T-helper 1 cell treated with Interleukin-12 subunit alpha and Interleukin-12 subunit beta and Interleukin-4 antibody, amounts not matched to agents 30 μg/mL and 1 μg/mL, for 36 hours (primary cell): ENCODE data around the gene RAI1.

Source experiments
- H3K27ac Mint-ChIP-seq: one replicate; pipeline ENCODE4 v1.8.0; 2021; ENCODE audit warnings: mild to moderate bottlenecking, mixed read lengths
- H3K27me3 Mint-ChIP-seq: one replicate; pipeline ENCODE4 v1.8.0; 2021; ENCODE audit warnings: low read depth, mixed read lengths
- H3K36me3 Mint-ChIP-seq: one replicate; pipeline ENCODE4 v1.8.0; 2021; ENCODE audit warnings: low read depth, mixed read lengths
- H3K4me1 Mint-ChIP-seq: one replicate; pipeline ENCODE4 v1.8.0; 2021; ENCODE audit warnings: low read depth, mixed read lengths
- H3K4me3 Mint-ChIP-seq: one replicate; pipeline ENCODE4 v1.8.0; 2021; ENCODE audit warnings: mild to moderate bottlenecking, moderate library complexity, mixed read lengths
- H3K9me3 Mint-ChIP-seq: one replicate; pipeline ENCODE4 v1.8.0; 2021; ENCODE audit warnings: mixed read lengths

Gene RAI1

DNA sequence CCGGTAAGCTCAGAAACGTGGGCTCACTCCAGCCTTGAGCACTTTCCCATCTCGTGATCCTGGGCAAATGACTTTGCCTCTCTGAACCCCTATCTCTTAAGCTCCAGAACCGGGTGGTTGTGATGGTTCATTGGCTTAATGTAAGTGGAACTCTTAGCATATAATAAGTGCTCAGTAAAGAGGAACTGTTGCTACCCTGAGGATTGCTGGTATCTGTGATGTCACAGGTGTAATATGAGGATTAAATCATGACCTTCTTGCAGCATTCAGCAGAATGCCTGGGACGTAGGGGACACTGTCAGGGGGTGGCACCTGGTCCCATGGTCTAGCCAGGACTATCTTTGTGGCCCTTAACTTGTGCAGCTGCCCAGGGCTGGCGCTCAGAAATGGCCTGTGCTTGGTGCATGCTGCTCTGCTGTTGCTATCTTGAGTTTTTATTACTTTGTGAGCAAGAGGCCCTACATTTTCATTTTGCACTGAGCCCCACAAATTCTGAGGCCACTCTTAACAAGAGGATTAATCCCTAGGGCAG, 86.7 kb downstream of the RAI1 start:
- H3K27me3 Mint-ChIP-seq, result no peaks in the 10 kb centered on the region
- H3K36me3 Mint-ChIP-seq, result peaks cover 2% of the 10 kb centered on the region
- no peaks in the 10 kb centered on the region for H3K9me3 Mint-ChIP-seq
- H3K27ac Mint-ChIP-seq, result no peak overlapping the region
- peaks cover 10% of the 10 kb centered on the region for H3K4me1 Mint-ChIP-seq
- no peak overlapping the region for H3K4me3 Mint-ChIP-seq

GRCh38 chr17:17768424-17769088, 87.3 kb downstream of the RAI1 start:
- Mint-ChIP-seq H3K9me3 (no peaks in the 10 kb centered on the region), H3K4me1 (peaks cover 10% of the 10 kb centered on the region), H3K36me3 (peaks cover 2% of the 10 kb centered on the region), H3K27me3 (no peaks in the 10 kb centered on the region), H3K27ac (no peak overlapping the region), H3K4me3 (no peak overlapping the region)

GRCh38 chr17:17769869-17770631, 88.8 kb downstream of the RAI1 start:
- no peaks in the 10 kb centered on the region for H3K36me3 Mint-ChIP-seq

DNA sequence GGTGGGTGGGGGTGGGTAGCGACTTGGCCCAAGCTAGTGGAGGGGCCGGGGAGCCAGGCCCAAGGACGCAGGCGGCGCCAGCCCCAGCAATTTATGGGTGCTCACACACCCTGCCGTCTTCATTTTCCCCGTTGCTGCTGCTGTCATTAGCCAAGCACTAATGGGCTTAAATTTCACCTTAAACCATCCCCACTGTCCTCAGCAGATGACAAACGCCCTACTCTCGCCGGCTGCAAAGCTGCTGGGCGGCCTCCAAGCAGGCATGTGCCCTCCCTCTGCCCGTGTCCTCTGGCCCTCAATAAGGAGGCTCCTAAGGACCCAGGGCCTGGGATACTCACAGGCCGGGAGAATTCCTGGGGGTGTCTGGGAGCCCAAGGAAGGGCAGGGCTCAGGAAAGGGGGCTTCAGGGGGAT, 89.4 kb downstream of the RAI1 start:
- H3K4me1 Mint-ChIP-seq, result peaks cover 7% of the 10 kb centered on the region

More at GRCh38 chr17:17769869-17770631, 88.8 kb downstream of the RAI1 start:
- Mint-ChIP-seq H3K27ac (no peak overlapping the region), H3K4me1 (peaks cover 7% of the 10 kb centered on the region), H3K4me3 (no peak overlapping the region), H3K27me3 (no peaks in the 10 kb centered on the region), H3K9me3 (no peaks in the 10 kb centered on the region)

DNA sequence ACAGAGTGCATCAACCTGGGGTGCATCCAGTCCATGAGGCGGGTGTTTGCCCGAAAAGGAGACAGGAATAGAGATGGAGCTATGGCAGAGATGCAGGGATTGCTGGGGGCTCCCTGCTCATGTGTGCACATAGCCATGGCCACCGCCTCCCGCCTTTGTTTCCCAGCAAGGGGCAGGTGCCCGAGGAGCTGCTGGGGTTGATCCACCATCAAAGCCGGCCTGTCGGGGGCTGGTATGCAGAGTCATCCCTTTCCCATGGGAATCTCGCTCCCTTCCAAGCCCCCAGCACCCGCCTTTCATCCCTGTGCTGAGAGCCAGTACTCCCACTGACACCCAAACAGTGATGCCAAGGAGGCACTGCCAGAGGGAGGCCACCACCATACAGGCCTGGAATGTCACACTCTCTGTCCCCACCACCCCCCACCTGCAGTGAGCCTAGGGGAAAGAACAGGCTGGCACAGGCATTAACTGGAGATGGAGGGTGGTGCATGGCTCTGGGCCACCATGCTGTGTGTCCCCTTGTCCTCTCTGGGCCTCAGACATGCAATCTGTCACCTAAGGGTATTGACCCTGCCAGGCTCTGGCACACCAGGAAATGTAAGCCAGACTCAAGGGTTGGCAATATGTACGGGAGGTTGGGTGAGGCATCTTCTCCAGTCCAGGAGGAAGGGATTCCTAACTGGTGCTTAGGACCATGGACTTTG, 90.4 kb downstream of the RAI1 start:
- Mint-ChIP-seq H3K4me3 (no peak overlapping the region), H3K36me3 (no peaks in the 10 kb centered on the region), H3K27me3 (no peaks in the 10 kb centered on the region), H3K27ac (no peak overlapping the region), H3K4me1 (peaks cover 5% of the 10 kb centered on the region), H3K9me3 (no peaks in the 10 kb centered on the region)

More for the DNA sequence above, 89.4 kb downstream of the RAI1 start:
- no peak overlapping the region for H3K4me3 Mint-ChIP-seq
- H3K27me3 Mint-ChIP-seq, result no peaks in the 10 kb centered on the region
- no peaks in the 10 kb centered on the region for H3K36me3 Mint-ChIP-seq
- no peak overlapping the region for H3K27ac Mint-ChIP-seq
- no peaks in the 10 kb centered on the region for H3K9me3 Mint-ChIP-seq

DNA sequence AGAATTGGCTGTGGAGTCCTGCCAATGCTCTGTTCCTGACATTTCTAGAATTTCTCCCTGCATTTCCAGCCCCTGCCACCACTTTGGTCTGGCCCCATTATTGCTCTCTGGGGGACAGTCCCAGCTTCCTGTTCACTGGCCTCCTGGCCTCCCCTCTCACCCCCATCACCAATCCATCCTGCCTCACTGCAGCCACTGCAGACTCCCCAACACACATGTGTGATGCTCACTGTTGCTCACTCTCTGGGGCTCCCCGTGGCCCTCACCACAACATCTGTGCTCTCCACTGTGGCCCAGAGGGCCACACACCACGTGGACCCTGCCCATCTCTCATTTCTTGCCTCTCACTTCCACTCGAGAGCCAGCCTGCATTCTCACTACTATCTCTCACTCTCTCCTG, 91.0 kb downstream of the RAI1 start:
- no peak overlapping the region for H3K4me3 Mint-ChIP-seq
- no peaks in the 10 kb centered on the region for H3K27me3 Mint-ChIP-seq
- H3K4me1 Mint-ChIP-seq, result peaks cover 5% of the 10 kb centered on the region
- no peaks in the 10 kb centered on the region for H3K36me3 Mint-ChIP-seq
- H3K9me3 Mint-ChIP-seq, result no peaks in the 10 kb centered on the region
- H3K27ac Mint-ChIP-seq, result no peak overlapping the region

DNA sequence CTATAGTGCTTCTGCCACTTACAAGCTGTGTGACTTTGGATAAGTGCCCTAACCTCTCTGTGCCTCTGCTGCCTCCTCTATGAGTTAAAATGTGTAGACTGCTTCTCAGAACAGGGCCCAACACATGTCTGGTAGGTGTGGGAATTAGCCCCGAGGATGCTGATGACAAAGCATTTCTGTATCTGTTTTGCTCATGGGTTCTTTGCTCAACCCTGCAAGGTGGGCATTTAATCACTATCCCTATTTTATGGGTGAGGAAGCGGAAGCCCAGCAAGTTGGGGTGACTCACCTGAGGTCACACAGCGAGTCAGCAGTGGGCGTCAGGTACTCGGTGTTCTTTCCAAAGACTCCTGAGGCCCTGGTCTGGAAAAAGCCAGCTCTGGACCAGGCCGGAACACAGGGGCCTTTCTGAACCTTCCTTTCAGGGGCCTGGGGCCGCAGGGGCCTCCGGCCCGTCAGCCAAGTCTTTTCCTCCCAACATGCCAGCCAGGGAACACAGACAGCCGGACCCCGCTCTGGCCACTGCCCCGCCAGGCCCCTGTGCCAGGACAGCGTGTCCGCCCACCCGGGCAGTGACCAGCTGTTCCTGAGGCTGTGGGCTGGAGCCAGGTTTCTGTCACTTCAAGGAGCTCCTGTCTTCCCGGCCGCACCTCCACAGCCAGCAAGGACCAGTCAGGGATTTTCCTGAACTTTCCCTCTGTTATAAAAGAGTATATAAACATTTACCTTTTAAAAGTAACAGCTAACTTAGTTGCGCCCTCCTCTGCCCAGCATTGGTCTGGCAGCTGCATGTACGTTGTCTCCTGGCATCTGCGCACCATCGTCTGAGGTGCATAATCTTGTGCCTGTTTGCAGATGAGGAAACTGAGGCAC, 93.0 kb downstream of the RAI1 start:
- Mint-ChIP-seq H3K4me1 (peaks cover 5% of the 10 kb centered on the region), H3K27ac (no peak overlapping the region), H3K27me3 (no peaks in the 10 kb centered on the region), H3K4me3 (no peak overlapping the region), H3K36me3 (no peaks in the 10 kb centered on the region), H3K9me3 (no peaks in the 10 kb centered on the region)

- no peaks in the 10 kb centered on the region for H3K36me3 Mint-ChIP-seq
- no peak overlapping the region for H3K4me3 Mint-ChIP-seq
- no peak overlapping the region for H3K27ac Mint-ChIP-seq
- peaks cover 5% of the 10 kb centered on the region for H3K4me1 Mint-ChIP-seq
- H3K9me3 Mint-ChIP-seq, result no peaks in the 10 kb centered on the region
- H3K27me3 Mint-ChIP-seq, result peaks cover 15% of the 10 kb centered on the region
Observed at GRCh38 chr17:17776889-17777288, 95.6 kb downstream of the RAI1 start.

DNA sequence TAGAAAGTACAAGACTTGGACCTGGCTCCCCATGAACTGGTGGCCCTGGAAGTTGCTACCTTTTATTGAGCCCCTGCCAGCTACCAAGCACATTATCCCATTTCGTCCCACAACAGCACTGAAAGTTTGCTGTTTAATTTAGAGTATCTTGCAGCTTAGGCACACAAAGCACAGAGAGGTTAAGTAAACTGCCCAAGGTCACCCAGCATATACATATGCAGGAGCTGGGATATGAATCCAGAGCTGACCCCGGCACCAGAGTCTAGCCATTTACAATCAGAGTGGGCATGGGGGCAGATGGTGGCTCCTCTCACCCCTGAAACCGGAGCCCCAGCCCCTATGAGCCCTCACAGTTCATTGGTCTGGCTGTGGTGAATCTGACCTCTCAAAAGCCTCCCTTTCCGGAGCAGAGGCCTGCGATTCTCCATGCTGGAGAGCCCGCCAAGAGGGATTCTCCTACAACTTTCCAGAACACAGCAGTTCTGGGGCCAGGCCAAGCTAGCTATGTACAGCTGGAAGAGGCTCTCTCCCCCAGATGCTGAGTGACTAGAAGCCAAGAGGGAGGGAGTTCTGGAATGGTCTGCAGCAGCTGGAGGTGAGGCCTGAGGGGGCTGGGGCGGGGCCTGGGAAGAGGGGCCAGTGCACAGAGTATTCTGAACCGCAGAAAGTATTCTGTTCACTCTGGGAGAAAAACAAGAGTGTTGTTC, 97.2 kb downstream of the RAI1 start:
- Mint-ChIP-seq H3K27me3 (peaks cover 15% of the 10 kb centered on the region), H3K4me3 (no peak overlapping the region), H3K27ac (no peak overlapping the region), H3K36me3 (no peaks in the 10 kb centered on the region), H3K9me3 (no peaks in the 10 kb centered on the region), H3K4me1 (peaks cover 2% of the 10 kb centered on the region)

DNA sequence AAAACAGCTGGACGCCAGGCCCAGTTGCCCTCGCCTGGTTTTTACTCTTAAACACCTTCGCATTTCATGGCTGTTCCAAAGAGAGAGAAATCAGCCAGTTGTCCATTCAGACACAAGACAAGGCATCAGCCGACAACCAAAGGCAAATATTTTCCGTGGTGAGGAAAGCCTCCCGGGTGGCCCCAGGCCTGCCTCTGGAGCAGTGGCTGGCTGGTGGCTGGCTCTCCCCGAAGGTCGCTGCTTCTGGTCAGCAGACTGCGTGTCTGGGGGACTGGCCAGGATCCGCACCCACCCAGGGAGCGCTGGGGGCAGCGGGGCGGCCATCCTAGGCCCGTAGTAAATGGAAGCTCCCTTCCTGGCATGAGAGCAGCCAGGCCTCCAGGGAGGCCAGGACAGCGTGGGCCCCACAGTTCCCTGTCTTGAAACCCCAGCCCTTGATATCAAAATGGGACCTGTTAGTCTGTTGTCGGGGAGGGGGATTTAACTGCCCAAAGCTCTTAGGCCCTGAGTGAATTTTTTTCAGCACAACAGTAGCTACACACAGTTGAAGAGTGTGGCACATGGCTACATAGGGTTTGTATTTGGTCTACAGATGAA, 97.9 kb downstream of the RAI1 start:
- Mint-ChIP-seq H3K36me3 (peaks cover 1% of the 10 kb centered on the region), H3K27ac (no peak overlapping the region), H3K4me3 (no peak overlapping the region), H3K4me1 (peaks cover 2% of the 10 kb centered on the region), H3K9me3 (no peaks in the 10 kb centered on the region), H3K27me3 (peaks cover 19% of the 10 kb centered on the region)

- H3K4me3 Mint-ChIP-seq, result peak overlapping the region; percentile 12
- no peak overlapping the region for H3K27ac Mint-ChIP-seq
Observed at GRCh38 chr17:17780922-17781590, 99.8 kb downstream of the RAI1 start.

DNA sequence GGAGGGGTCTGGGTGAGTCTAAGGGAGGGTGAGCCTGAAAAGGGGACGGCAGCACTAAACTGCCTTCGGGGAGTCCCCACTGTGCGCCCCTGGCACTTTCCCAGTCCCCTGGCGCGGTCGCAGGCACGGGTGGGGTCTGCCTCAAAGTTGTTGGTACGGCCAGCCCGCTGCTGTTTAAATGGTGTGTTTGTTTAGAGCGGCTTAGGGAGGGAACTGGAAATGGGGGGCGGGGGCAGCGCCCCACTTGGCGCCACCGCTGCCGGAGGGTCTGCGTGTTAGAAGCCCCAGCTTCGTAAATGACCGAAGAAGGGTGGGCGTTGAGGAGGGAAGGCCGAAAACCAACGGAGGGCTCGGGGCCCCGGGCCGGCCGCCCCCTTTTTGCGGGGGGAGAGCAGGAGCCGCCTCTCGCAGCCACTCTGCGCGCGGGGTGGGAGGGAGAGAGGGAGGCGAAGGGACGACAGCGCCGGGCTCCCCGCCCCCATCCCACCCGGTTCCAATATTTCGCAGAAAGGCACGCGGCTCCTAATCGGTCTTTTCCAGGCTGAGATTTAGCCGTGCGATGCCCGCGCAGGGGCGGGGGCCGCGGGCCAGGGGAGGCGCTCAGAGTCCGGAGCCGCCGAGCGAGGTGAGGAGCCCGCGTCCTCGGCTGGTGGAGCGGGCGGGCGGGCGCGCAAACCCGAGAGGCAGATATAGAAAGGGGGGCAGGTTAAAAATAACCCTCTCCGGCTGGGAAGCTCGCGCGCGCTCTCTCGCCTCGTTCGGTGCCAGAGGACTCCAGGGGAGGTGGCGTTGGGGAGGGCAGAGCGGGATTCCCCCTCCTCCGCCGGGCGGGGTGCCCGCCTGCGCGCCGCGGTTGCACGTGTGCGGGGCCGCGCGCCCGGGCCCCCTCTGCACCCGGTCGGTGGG, 100.6 kb downstream of the RAI1 start:
- H3K9me3 Mint-ChIP-seq, result no peaks in the 10 kb centered on the region
- peak overlapping the region; percentile 31 for H3K4me3 Mint-ChIP-seq
- peaks cover 3% of the 10 kb centered on the region for H3K36me3 Mint-ChIP-seq
- H3K27me3 Mint-ChIP-seq, result peaks cover 33% of the 10 kb centered on the region
- no peak overlapping the region for H3K27ac Mint-ChIP-seq
- H3K4me1 Mint-ChIP-seq, result peaks cover 9% of the 10 kb centered on the region

More at GRCh38 chr17:17780922-17781590, 99.8 kb downstream of the RAI1 start:
- Mint-ChIP-seq H3K4me1 (peaks cover 9% of the 10 kb centered on the region), H3K9me3 (no peaks in the 10 kb centered on the region), H3K36me3 (peaks cover 3% of the 10 kb centered on the region), H3K27me3 (peaks cover 33% of the 10 kb centered on the region)
